Measurements from ENCODE around the gene PAK5.

Gene PAK5

GRCh38 chr20:9800421-9800820, 38.5 kb downstream of the PAK5 start:
- H3K4me2 ChIP-seq, result no peak overlapping the region
- H3K9me3 ChIP-seq, result no peaks in the 10 kb centered on the region
- no peaks in the 10 kb centered on the region for H3K36me3 ChIP-seq
- H3K27me3 ChIP-seq, result no peaks in the 10 kb centered on the region
- no peak for TF ChIP-seq Cebpa-rat (IDR thresholded peaks at IDR 0.05)
- no peaks in the 10 kb centered on the region for H4K20me1 ChIP-seq
- no peak overlapping the region for H3K27ac ChIP-seq
- H3K4me3 ChIP-seq, result no peak overlapping the region
- H3K9ac ChIP-seq, result no peak overlapping the region
- no peaks in the 10 kb centered on the region for H3K4me1 ChIP-seq

DNA sequence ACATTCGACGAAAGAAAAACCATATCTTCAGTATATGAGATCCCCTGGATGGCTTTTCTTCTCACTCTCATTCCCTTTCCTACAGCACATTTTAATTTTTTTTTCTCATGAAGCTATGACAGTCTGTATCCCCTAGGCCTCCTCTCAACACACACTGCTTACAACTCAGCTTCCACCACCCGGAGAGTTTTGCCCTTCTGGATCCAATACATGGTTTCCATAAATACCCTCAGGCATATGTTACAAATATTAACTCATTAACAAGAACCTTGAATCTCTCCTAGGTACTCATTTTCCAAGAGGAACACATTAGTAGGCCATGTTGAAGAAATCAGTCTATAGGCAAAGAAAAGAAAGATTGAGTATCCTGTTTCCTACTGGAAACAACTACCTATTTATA, 44.0 kb downstream of the PAK5 start:
- Histone ChIP-seq H3K4me2 (no peak overlapping the region), H3K27me3 (no peaks in the 10 kb centered on the region), H3K4me1 (no peaks in the 10 kb centered on the region), H3K4me3 (no peak overlapping the region), H3K9me3 (no peaks in the 10 kb centered on the region), H3K9ac (no peak overlapping the region), H3K27ac (no peak overlapping the region), H4K20me1 (no peaks in the 10 kb centered on the region), H3K36me3 (no peaks in the 10 kb centered on the region)
- no peak for TF ChIP-seq Cebpa-rat (IDR thresholded peaks at IDR 0.05)

DNA sequence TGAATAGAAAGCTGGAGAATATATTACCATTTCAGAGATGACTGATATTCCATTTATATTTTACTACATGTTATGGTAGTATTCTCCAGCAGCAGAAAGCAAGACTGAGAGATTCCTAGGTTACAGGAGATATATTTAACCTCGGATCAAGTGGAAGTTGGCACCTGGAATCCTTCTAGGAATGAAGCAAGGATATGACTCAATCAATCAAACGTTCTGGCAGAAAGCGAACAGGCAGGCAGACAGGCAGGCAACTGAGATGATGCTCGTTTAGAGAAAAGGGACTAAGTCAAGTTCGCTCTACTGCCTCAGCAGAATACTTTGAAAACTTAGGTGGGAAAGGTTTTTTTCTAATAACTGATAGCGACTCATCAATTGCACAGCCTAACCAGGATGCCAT, 46.2 kb downstream of the PAK5 start:
- Histone ChIP-seq H3K4me2 (no peak overlapping the region), H3K27me3 (no peaks in the 10 kb centered on the region), H3K4me3 (no peak overlapping the region), H3K9ac (no peak overlapping the region), H3K36me3 (no peaks in the 10 kb centered on the region), H3K4me1 (no peaks in the 10 kb centered on the region), H4K20me1 (no peaks in the 10 kb centered on the region), H3K27ac (no peak overlapping the region), H3K9me3 (no peaks in the 10 kb centered on the region)
- no peak for TF ChIP-seq Cebpa-rat (IDR thresholded peaks at IDR 0.05)

- no peak overlapping the region for H3K27ac ChIP-seq
- no peaks in the 10 kb centered on the region for H3K9me3 ChIP-seq
- no peak overlapping the region for H3K4me2 ChIP-seq
- H3K4me1 ChIP-seq, result no peaks in the 10 kb centered on the region
- TF ChIP-seq Cebpa-rat (IDR thresholded peaks at IDR 0.05), result no peak
- H3K4me3 ChIP-seq, result no peak overlapping the region
- no peaks in the 10 kb centered on the region for H4K20me1 ChIP-seq
- no peaks in the 10 kb centered on the region for H3K27me3 ChIP-seq
- no peak overlapping the region for H3K9ac ChIP-seq
- H3K36me3 ChIP-seq, result no peaks in the 10 kb centered on the region
Observed at GRCh38 chr20:9789131-9789530, 49.7 kb downstream of the PAK5 start.

- no peaks in the 10 kb centered on the region for H3K27me3 ChIP-seq
- H3K36me3 ChIP-seq, result no peaks in the 10 kb centered on the region
- H3K9me3 ChIP-seq, result no peaks in the 10 kb centered on the region
- no peak overlapping the region for H3K4me2 ChIP-seq
- H3K9ac ChIP-seq, result no peak overlapping the region
- H3K4me3 ChIP-seq, result no peak overlapping the region
- no peak overlapping the region for H3K27ac ChIP-seq
- TF ChIP-seq Cebpa-rat (IDR thresholded peaks at IDR 0.05), result no peak
- no peaks in the 10 kb centered on the region for H4K20me1 ChIP-seq
- H3K4me1 ChIP-seq, result no peaks in the 10 kb centered on the region
Observed at GRCh38 chr20:9775176-9775575, 63.7 kb downstream of the PAK5 start.

DNA sequence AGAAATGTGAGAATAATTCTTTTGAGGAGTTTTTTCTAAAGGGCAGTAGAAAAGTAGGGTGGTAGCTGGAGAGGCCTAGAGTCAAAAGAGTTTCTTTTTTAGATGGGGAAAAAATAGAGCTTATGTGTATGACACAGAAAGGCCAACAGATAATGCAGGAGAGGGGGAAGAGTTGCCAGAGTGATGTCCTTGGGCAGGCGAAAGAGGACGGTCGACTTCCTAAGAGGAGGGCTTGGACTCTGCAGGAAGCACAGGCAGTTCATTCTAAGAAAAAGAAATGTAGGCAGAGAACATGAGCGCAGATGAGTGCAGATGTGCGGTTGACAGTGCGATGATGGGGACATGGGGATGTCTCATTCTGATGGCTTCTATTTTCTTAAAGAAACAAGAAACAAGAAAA, 68.9 kb downstream of the PAK5 start:
- Histone ChIP-seq H3K36me3 (no peaks in the 10 kb centered on the region), H3K27ac (no peak overlapping the region), H3K9me3 (no peaks in the 10 kb centered on the region), H3K27me3 (no peaks in the 10 kb centered on the region), H3K4me3 (no peak overlapping the region), H3K4me2 (no peak overlapping the region), H3K9ac (no peak overlapping the region), H4K20me1 (no peaks in the 10 kb centered on the region), H3K4me1 (no peaks in the 10 kb centered on the region)
- TF ChIP-seq Cebpa-rat (IDR thresholded peaks at IDR 0.05), result no peak

DNA sequence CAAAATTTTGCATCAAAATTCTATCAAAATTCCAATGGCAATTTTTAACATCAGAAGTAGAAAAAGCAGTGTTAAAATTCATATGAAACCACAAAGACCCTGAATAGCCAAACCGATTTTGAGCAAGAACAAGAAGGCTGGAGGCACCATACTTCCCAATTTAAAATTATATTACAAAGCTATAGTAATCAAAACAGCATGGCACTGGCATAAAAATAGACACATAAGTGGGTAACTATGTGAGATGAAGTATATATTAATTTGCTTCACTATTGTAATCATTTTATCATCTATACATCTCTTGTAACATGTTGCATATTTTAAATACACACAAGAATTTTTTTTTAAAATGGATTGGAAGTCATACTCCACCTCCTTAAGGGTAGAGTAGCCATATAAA, 77.4 kb downstream of the PAK5 start:
- Histone ChIP-seq H3K9ac (no peak overlapping the region), H3K9me3 (peaks cover 5% of the 10 kb centered on the region; the same call in 1 of the 2 replicates), H4K20me1 (no peaks in the 10 kb centered on the region), H3K36me3 (no peaks in the 10 kb centered on the region), H3K27me3 (no peaks in the 10 kb centered on the region), H3K27ac (no peak overlapping the region), H3K4me2 (no peak overlapping the region), H3K4me3 (no peak overlapping the region), H3K4me1 (no peaks in the 10 kb centered on the region)
- no peak for TF ChIP-seq Cebpa-rat (IDR thresholded peaks at IDR 0.05)

DNA sequence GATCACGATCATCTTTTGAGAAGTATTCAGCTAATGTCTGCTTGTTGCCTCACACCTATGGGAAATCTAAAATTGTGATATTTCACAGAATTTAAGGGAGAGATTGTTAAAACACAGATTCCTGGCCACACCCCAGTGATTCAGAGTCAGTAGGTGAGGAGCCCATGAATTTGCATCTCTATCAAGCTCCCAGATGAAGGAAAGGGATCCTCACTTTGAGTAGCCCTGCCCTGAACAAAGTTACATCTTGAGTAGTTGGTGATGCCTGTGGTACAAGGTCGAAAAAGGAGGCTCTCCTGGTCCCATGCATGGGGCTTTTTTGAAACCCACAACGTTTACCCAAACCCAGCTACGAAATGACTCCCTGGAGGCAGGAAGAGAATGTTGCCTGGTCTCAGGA, 79.5 kb downstream of the PAK5 start:
- no peaks in the 10 kb centered on the region for H4K20me1 ChIP-seq
- H3K9me3 ChIP-seq, result peaks cover 5% of the 10 kb centered on the region; the same call in 1 of the 2 replicates
- no peak overlapping the region for H3K9ac ChIP-seq
- no peaks in the 10 kb centered on the region for H3K27me3 ChIP-seq
- H3K4me1 ChIP-seq, result no peaks in the 10 kb centered on the region
- no peaks in the 10 kb centered on the region for H3K36me3 ChIP-seq
- no peak overlapping the region for H3K4me2 ChIP-seq
- TF ChIP-seq Cebpa-rat (IDR thresholded peaks at IDR 0.05), result no peak
- no peak overlapping the region for H3K4me3 ChIP-seq
- H3K27ac ChIP-seq, result no peak overlapping the region

DNA sequence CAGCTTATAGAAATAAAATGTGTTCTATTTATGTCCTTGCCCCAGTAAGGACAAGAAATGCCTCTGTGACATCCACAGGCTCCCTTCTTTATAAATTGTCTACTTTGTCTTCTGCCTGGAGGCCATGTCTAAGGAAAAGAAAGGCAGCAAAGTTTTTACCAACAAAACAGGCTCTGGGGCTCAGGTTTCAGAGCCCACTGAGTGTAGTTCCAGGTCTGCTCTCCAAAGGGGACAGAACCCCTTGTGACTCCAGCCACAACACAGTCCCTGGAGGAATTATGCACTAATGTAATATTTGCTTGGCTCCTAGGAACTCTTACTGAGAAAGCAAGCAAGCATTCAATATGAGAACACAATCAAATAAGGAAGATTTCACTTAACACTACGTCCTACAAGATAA, 80.1 kb downstream of the PAK5 start:
- Histone ChIP-seq H3K9me3 (peaks cover 5% of the 10 kb centered on the region; the same call in 1 of the 2 replicates), H3K27me3 (no peaks in the 10 kb centered on the region), H3K36me3 (no peaks in the 10 kb centered on the region), H3K4me1 (no peaks in the 10 kb centered on the region), H3K9ac (no peak overlapping the region), H3K4me2 (no peak overlapping the region), H4K20me1 (no peaks in the 10 kb centered on the region), H3K4me3 (no peak overlapping the region), H3K27ac (no peak overlapping the region)
- TF ChIP-seq Cebpa-rat (IDR thresholded peaks at IDR 0.05), result no peak

- H3K36me3 ChIP-seq, result no peaks in the 10 kb centered on the region
- no peak overlapping the region for H3K27ac ChIP-seq
- H3K27me3 ChIP-seq, result no peaks in the 10 kb centered on the region
- H3K4me3 ChIP-seq, result no peak overlapping the region
- no peaks in the 10 kb centered on the region for H4K20me1 ChIP-seq
- H3K4me1 ChIP-seq, result no peaks in the 10 kb centered on the region
- no peak overlapping the region for H3K4me2 ChIP-seq
- TF ChIP-seq Cebpa-rat (IDR thresholded peaks at IDR 0.05), result no peak
- H3K9me3 ChIP-seq, result peaks cover 5% of the 10 kb centered on the region; the same call in 1 of the 2 replicates
- H3K9ac ChIP-seq, result no peak overlapping the region
Observed at GRCh38 chr20:9756660-9757059, 82.2 kb downstream of the PAK5 start.

DNA sequence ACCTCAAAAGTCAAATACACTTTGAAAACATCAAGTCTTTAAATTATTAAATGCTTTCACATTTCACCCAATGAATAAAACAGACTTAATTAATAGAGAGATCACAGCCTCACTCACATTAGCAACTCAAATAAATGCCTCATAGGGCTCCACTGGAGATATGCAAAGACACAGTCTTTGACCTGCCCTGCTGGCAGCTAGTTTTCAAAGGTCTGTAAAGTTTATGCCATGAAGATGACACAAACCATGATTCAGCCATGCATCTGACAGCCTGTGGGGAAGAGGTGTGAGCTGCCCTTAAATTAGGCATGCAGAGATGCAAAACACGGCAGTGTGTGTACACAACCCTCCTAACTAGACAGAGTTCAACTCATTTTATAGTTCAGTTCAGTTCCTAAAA, 83.6 kb downstream of the PAK5 start:
- Histone ChIP-seq H3K27ac (no peak overlapping the region), H3K4me1 (no peaks in the 10 kb centered on the region), H3K4me3 (no peak overlapping the region)

More for the DNA sequence above, 83.6 kb downstream of the PAK5 start:
- no peaks in the 10 kb centered on the region for H3K27me3 ChIP-seq
- no peaks in the 10 kb centered on the region for H3K9me3 ChIP-seq
- H3K36me3 ChIP-seq, result no peaks in the 10 kb centered on the region
- no peak for TF ChIP-seq Cebpa-rat (IDR thresholded peaks at IDR 0.05)
- no peaks in the 10 kb centered on the region for H4K20me1 ChIP-seq
- H3K4me2 ChIP-seq, result no peak overlapping the region
- no peak overlapping the region for H3K9ac ChIP-seq
